SK-N-SH (cell line): ENCODE data around the gene ASB7. TPM values are rescaled to one million over a fixed set of nuclear protein-coding genes. Genes with fewer than 3 reads are reported as not detected.

ENCODE experiments used
- CTCF ChIA-PET: fragments of 300-600, 350-600 bp; formaldehyde crosslinking; extraction: SDS; loops from one replicate; lab custom pipeline; 2021; lab: Yijun Ruan, JAX
- POLR2A ChIA-PET: fragments of 350-600 bp; sonication (Branson Sonifier 250); formaldehyde crosslinking; extraction: SDS; loops from one replicate; lab custom pipeline; 2020; ENCODE audit warnings: antibody characterized with exemption, inconsistent platforms; lab: Yijun Ruan, JAX
- DNase-seq: peaks from one replicate; pipeline ENCODE4 v3.0.0; 2012
- H2AFZ ChIP-seq: fragments of 200-600 bp; sonication (generic); 2 replicates; pipeline ENCODE4 v1.8.1; 2016; ENCODE audit warnings: antibody characterized with exemption, mild to moderate bottlenecking, low read depth
- H3F3A ChIP-seq: fragments of 200-600 bp; sonication (generic); replicated peaks from 2 replicates; pipeline ENCODE3; 2016; ENCODE audit warnings: antibody characterized with exemption, mild to moderate bottlenecking; ENCODE audit not compliant: insufficient read depth
- H3K27ac ChIP-seq, 2 experiments: fragments of 200-500 bp in 1 of 2; fragments of 200-600 bp in 1 of 2; sonication (Bioruptor generic) in 1 of 2; sonication (generic), shearing (Covaris generic) in 1 of 2; 2 replicates each; pipeline versions ENCODE4 v1.5.1 to v1.6.1; 2014 to 2016; ENCODE audit warnings: low read depth in 2 of 2, inconsistent platforms in 1 of 2, low read length in 1 of 2, mild to moderate bottlenecking in 1 of 2, mixed read lengths in 1 of 2
- H3K27me3 ChIP-seq: fragments of 200-600 bp; sonication (generic), shearing (Covaris generic); 2 replicates; pipeline ENCODE4 v1.6.1; 2016; ENCODE audit warnings: mixed run types; ENCODE audit not compliant: insufficient read depth
- H3K36me3 ChIP-seq, 2 experiments: fragments of 200-500 bp in 1 of 2; fragments of 200-600 bp in 1 of 2; sonication (Bioruptor generic) in 1 of 2; sonication (generic) in 1 of 2; replicated peaks in 1 of 2; 2 replicates each; pipeline versions ENCODE3 to v1.5.1; 2014 to 2016; ENCODE audit warnings: low read length in 1 of 2, mild to moderate bottlenecking in 1 of 2; ENCODE audit not compliant: insufficient read depth in 2 of 2, control insufficient read depth in 1 of 2
- H3K4me1 ChIP-seq, 2 experiments: fragments of 200-500 bp in 1 of 2; fragments of 200-600 bp in 1 of 2; sonication (Bioruptor generic) in 1 of 2; sonication (generic), shearing (Covaris generic) in 1 of 2; 2 replicates each; pipeline versions ENCODE4 v1.5.1 to v1.6.1; 2014 to 2016; ENCODE audit warnings: low read depth in 1 of 2, low read length in 1 of 2, mixed run types in 1 of 2; ENCODE audit not compliant: insufficient read depth in 2 of 2, control insufficient read depth in 1 of 2
- H3K4me2 ChIP-seq: fragments of 200-600 bp; sonication (generic), shearing (Covaris generic); 2 replicates; pipeline ENCODE4 v1.6.1; 2017; ENCODE audit warnings: mixed run types
- H3K4me3 ChIP-seq, 2 experiments: fragments of 200-500 bp in 1 of 2; fragments of 200-600 bp in 1 of 2; sonication (Bioruptor generic) in 1 of 2; sonication (generic), shearing (Covaris generic) in 1 of 2; 2 replicates each; pipeline versions ENCODE4 v1.5.1 to v1.8.1; 2014 to 2016; ENCODE audit warnings: low read depth in 2 of 2, inconsistent platforms in 1 of 2, low read length in 1 of 2, mild to moderate bottlenecking in 1 of 2, mixed read lengths in 1 of 2, moderate library complexity in 1 of 2
- H3K79me2 ChIP-seq: fragments of 200-600 bp; sonication (generic); 2 replicates; pipeline ENCODE4 v1.8.1; 2017; ENCODE audit warnings: mild to moderate bottlenecking; ENCODE audit not compliant: insufficient read depth
- H3K9ac ChIP-seq: fragments of 200-600 bp; sonication (generic); 2 replicates; pipeline ENCODE4 v1.6.1; 2017; ENCODE audit warnings: mixed run types
- H3K9me2 ChIP-seq: fragments of 200-600 bp; sonication (generic); 2 replicates; pipeline ENCODE4 v1.6.1; 2017; ENCODE audit warnings: mixed run types
- H3K9me3 ChIP-seq: fragments of 200-600 bp; sonication (generic); 2 replicates; pipeline ENCODE4 v1.6.1; 2017; ENCODE audit warnings: mixed run types, mild to moderate bottlenecking, moderate library complexity
- H4K20me1 ChIP-seq: fragments of 200-600 bp; sonication (generic); 2 replicates; pipeline ENCODE4 v1.6.1; 2017; ENCODE audit warnings: mild to moderate bottlenecking, mixed run types; ENCODE audit not compliant: insufficient read depth
- ELF1 ChIP-seq: IDR thresholded peaks from 2 replicates; pipeline ENCODE4 v1.4.0; 2012
- FOSL2 ChIP-seq: IDR thresholded peaks from 2 replicates; pipeline ENCODE4 v1.4.0; 2012; ENCODE audit warnings: low read depth, mild to moderate bottlenecking, moderate library complexity, borderline replicate concordance
- FOXJ3 ChIP-seq: sonication (generic); formaldehyde crosslinking; IDR thresholded peaks from 2 replicates; pipeline ENCODE4 v1.5.1; 2020; ENCODE audit warnings: mild to moderate bottlenecking, missing genetic modification reagents
- FOXM1 ChIP-seq: IDR thresholded peaks from 2 replicates; pipeline ENCODE4 v1.4.0; 2012; ENCODE audit warnings: low read depth, mild to moderate bottlenecking
- GABPA ChIP-seq: IDR thresholded peaks from 2 replicates; pipeline ENCODE4 v1.4.0; 2012; ENCODE audit warnings: low read depth, mild to moderate bottlenecking
- GATA2 ChIP-seq: sonication (generic); formaldehyde crosslinking; IDR thresholded peaks from 2 replicates; pipeline ENCODE4 v1.5.0; 2020; ENCODE audit warnings: mild to moderate bottlenecking, missing genetic modification reagents
- JUND ChIP-seq: IDR thresholded peaks from 2 replicates; pipeline ENCODE4 v1.4.0; 2012
- MXI1 ChIP-seq: IDR thresholded peaks from 2 replicates; pipeline ENCODE4 v1.6.1; 2012; ENCODE audit warnings: mild to moderate bottlenecking, low read depth, low read length, improper control_type of control experiment
- NRF1 ChIP-seq: IDR thresholded peaks from 2 replicates; pipeline ENCODE4 v1.6.1; 2012; ENCODE audit warnings: low read depth, mild to moderate bottlenecking, low read length
- PBX3 ChIP-seq: IDR thresholded peaks from 2 replicates; pipeline ENCODE4; 2012
- RAD21 ChIP-seq: IDR thresholded peaks from 2 replicates; pipeline ENCODE4 v1.6.1; 2012; ENCODE audit warnings: mild to moderate bottlenecking, low read length
- RCOR1 ChIP-seq: fragments of 150-350 bp; IDR thresholded peaks from 2 replicates; pipeline ENCODE4 v1.6.1; 2017; ENCODE audit warnings: antibody characterized with exemption, low read length
- REST ChIP-seq: IDR thresholded peaks from 2 replicates; pipeline ENCODE4 v1.6.1; 2012; ENCODE audit warnings: mild to moderate bottlenecking, low read depth, low read length, moderate library complexity
- RFX5 ChIP-seq: IDR thresholded peaks from 2 replicates; pipeline ENCODE4 v1.6.1; 2012; ENCODE audit warnings: mild to moderate bottlenecking, improper control_type of control experiment, low read length
- SMC3 ChIP-seq: IDR thresholded peaks from 2 replicates; pipeline ENCODE4 v1.6.1; 2012; ENCODE audit warnings: low read depth, low read length, improper control_type of control experiment
- TAF1 ChIP-seq: IDR thresholded peaks from 2 replicates; pipeline ENCODE4 v1.6.1; 2012; ENCODE audit warnings: low read depth, mild to moderate bottlenecking, low read length, moderate library complexity, borderline replicate concordance
- TEAD4 ChIP-seq: IDR thresholded peaks from 2 replicates; pipeline ENCODE4 v1.4.0; 2012; ENCODE audit warnings: mild to moderate bottlenecking, borderline replicate concordance; ENCODE audit not compliant: insufficient read depth
- ZBTB33 ChIP-seq: IDR thresholded peaks from 2 replicates; pipeline ENCODE4 v1.4.0; 2012; ENCODE audit warnings: low read depth, borderline replicate concordance
- WGBS: methylation state at CpG from one replicate; pipeline ENCODE4 v1.1.6; 2017; ENCODE audit warnings: low lambda C conversion rate; 5-methylcytosine and 5-hydroxymethylcytosine counted together
- polyA plus RNA-seq, 3 experiments: library from polyadenylated mRNA; depleted of rRNA; stranded (reverse); fragments of >200 nt; gene quantifications; 2 replicates each; pipeline ENCODE4 v1.2.3, GENCODE V29; 2012

The ASB7 gene
- polyA plus RNA-seq, 1 of the 3 experiments (the other 2 are of a cell fraction), result 6.1 TPM

GRCh38 chr15:100682468-100682867, 80.1 kb downstream of the ASB7 start:
- no peak overlapping the region for H3K4me2 ChIP-seq
- ChIA-PET POLR2A (no interaction called here), CTCF (interaction anchor here (0.5 to 2.1 kb wide), 3 partner anchors 10 to 191 kb away, joined by 3 to 10 read pairs (median 5); no protein-coding TSS in a partner anchor)
- no peaks in the 10 kb centered on the region for H3K79me2 ChIP-seq
- WGBS, result 57% methylated on average over 4 of the region's 4 CpGs
- H3K36me3 ChIP-seq, result no peaks in the 10 kb centered on the region
- no peaks in the 10 kb centered on the region for H4K20me1 ChIP-seq
- no peaks in the 10 kb centered on the region for H3K9me3 ChIP-seq
- H3F3A ChIP-seq, result peaks cover 4% of the 10 kb centered on the region
- H2AFZ ChIP-seq, result no peak overlapping the region
- no peaks in the 10 kb centered on the region for H3K9me2 ChIP-seq
- peaks cover 2 to 3% of the 10 kb centered on the region in 2 experiments; a peak in 1 of 4 replicates for H3K4me1 ChIP-seq
- DNase-seq, result no peak
- no peak overlapping the region for H3K27ac ChIP-seq
- no peak overlapping the region for H3K9ac ChIP-seq
- no peak overlapping the region for H3K4me3 ChIP-seq
- no peaks in the 10 kb centered on the region for H3K27me3 ChIP-seq
- TF ChIP-seq TEAD4 (no peak), NRF1 (no peak), FOSL2 (no peak), ELF1 (no peak), GATA2 (CRISPR knock-in tag) (no peak), ZBTB33 (no peak), FOXJ3 (no peak), GABPA (no peak), REST (no peak), PBX3 (no peak), FOXM1 (no peak), SMC3 (no peak), RAD21 (no peak), TAF1 (no peak), RFX5 (no peak), MXI1 (no peak), RCOR1 (no peak), JUND (no peak)
